ENCODE results near the gene PACS2.

The PACS2 gene

GRCh38 chr14:105269405-105269804 is 45.1 kb upstream of the PACS2 start:
- no peak overlapping the region for H3K4me3 ChIP-seq (replicated peaks; ENCODE audit: insufficient read depth, low read length)
- no peak for DNase-seq (ENCODE audit: low read depth in 1 of 2, low spot score in 1 of 2)
- no peak for TF ChIP-seq POLR2AphosphoS5 (IDR thresholded peaks at IDR 0.05; ENCODE audit: low read depth)
- TF ChIP-seq REST (IDR thresholded peaks at IDR 0.05; ENCODE audit: insufficient replicate concordance, low read depth) = no peak
- no peak for TF ChIP-seq CTCF (IDR thresholded peaks at IDR 0.05; ENCODE audit: insufficient read depth, low read length)
- H3K27me3 ChIP-seq (ENCODE audit: insufficient read depth, poor library complexity, severe bottlenecking) = no peaks in the 10 kb centered on the region
- no peak overlapping the region for H3K27ac ChIP-seq (replicated peaks)

DNA sequence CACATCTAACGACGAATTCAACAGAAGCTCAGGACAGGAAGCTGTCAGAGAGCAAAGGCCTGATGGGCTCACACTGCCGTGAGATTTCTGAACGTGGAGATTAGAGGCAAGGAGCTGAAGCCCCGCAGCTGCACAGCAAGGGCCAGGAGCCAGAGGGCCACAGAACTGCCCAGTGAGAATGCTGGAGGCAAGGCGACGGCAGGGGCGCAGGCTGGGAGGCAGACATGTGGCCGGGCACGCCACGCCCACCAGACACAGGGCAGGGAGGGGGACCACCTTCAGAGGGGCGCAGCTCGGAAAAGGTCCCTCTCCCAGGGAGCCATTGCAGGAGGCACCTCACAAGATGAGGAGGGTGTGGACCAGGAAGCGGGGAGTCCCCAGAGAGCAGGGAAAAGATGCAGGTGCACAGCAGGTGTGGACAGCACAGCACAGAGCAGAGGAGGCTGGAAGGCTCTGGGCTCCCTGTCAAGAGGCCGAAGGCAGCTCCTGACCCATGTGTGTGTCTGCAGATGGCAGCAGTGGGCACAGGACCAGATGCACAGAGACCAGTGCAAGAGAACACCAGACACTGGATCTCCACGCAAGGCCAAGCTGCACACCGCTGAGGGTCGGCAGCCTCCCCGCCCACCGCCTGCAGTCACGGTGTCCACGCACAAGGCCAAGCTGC is 43.2 kb upstream of the PACS2 start:
- Histone ChIP-seq H3K27me3 (ENCODE audit: insufficient read depth, poor library complexity, severe bottlenecking) (no peaks in the 10 kb centered on the region), H3K4me3 (replicated peaks; ENCODE audit: insufficient read depth, low read length) (no peak overlapping the region), H3K27ac (replicated peaks) (no peak overlapping the region)
- no peak for DNase-seq (ENCODE audit: low read depth in 1 of 2, low spot score in 1 of 2)
- TF ChIP-seq POLR2AphosphoS5 (IDR thresholded peaks at IDR 0.05; ENCODE audit: low read depth) = no peak
- no peak for TF ChIP-seq CTCF (IDR thresholded peaks at IDR 0.05; ENCODE audit: insufficient read depth, low read length)
- TF ChIP-seq REST (IDR thresholded peaks at IDR 0.05; ENCODE audit: insufficient replicate concordance, low read depth) = no peak
- TF ChIP-seq GABPA (IDR thresholded peaks at IDR 0.05; ENCODE audit: low read depth) = no peak
- TF ChIP-seq SPI1 (IDR thresholded peaks at IDR 0.05; ENCODE audit: borderline replicate concordance, low read depth) = no peak

- no peaks in the 10 kb centered on the region for H3K27me3 ChIP-seq (ENCODE audit: insufficient read depth, poor library complexity, severe bottlenecking)
- H3K27ac ChIP-seq (replicated peaks) = no peak overlapping the region
- no peak for TF ChIP-seq GABPA (IDR thresholded peaks at IDR 0.05; ENCODE audit: low read depth)
- TF ChIP-seq REST (IDR thresholded peaks at IDR 0.05; ENCODE audit: insufficient replicate concordance, low read depth) = no peak
- no peak for TF ChIP-seq SPI1 (IDR thresholded peaks at IDR 0.05; ENCODE audit: borderline replicate concordance, low read depth)
- TF ChIP-seq POLR2AphosphoS5 (IDR thresholded peaks at IDR 0.05; ENCODE audit: low read depth) = no peak
- TF ChIP-seq CTCF (IDR thresholded peaks at IDR 0.05; ENCODE audit: insufficient read depth, low read length) = no peak
These were observed 41.9 kb upstream of the PACS2 start for GRCh38 chr14:105272623-105273022.

More at GRCh38 chr14:105272623-105273022, 41.9 kb upstream of the PACS2 start:
- no peak overlapping the region for H3K4me3 ChIP-seq (replicated peaks; ENCODE audit: insufficient read depth, low read length)
- no peak for DNase-seq (ENCODE audit: low read depth in 1 of 2, low spot score in 1 of 2)

Measured in HL-60 (cell line).